ENCODE data around the gene DCUN1D1.

Gene DCUN1D1

GRCh38 chr3:182973047-182973446 lies 7.3 kb downstream of the DCUN1D1 start:
- no peak for DNase-seq (ENCODE audit: low read depth in 4 of 4, low spot score in 1 of 4)

- no peak for DNase-seq (ENCODE audit: low read depth in 4 of 4, low spot score in 1 of 4)
Observed at GRCh38 chr3:182972387-182972786, 8.0 kb downstream of the DCUN1D1 start.

- DNase-seq (ENCODE audit: low read depth in 4 of 4, low spot score in 1 of 4) = no peak
Observed at GRCh38 chr3:182971637-182972036, 8.7 kb downstream of the DCUN1D1 start.

GRCh38 chr3:182970811-182971418 lies 9.4 kb downstream of the DCUN1D1 start:
- no peak for DNase-seq (ENCODE audit: low read depth in 4 of 4, low spot score in 1 of 4)

GRCh38 chr3:182969853-182970252 lies 10.5 kb downstream of the DCUN1D1 start:
- no peak for DNase-seq (ENCODE audit: low read depth in 4 of 4, low spot score in 1 of 4)

- no peak for DNase-seq (ENCODE audit: low read depth in 4 of 4, low spot score in 1 of 4)
Observed at GRCh38 chr3:182969277-182969676, 11.1 kb downstream of the DCUN1D1 start.

- no peak for DNase-seq (ENCODE audit: low read depth in 4 of 4, low spot score in 1 of 4)
Observed at GRCh38 chr3:182967218-182968204, 12.8 kb downstream of the DCUN1D1 start.

- DNase-seq (ENCODE audit: low read depth in 4 of 4, low spot score in 1 of 4) = no peak
Observed at GRCh38 chr3:182965861-182966366, 14.4 kb downstream of the DCUN1D1 start.

GRCh38 chr3:182964179-182964578 lies 16.2 kb downstream of the DCUN1D1 start:
- no peak for DNase-seq (ENCODE audit: low read depth in 4 of 4, low spot score in 1 of 4)

- no peak for DNase-seq (ENCODE audit: low read depth in 4 of 4, low spot score in 1 of 4)
Observed at GRCh38 chr3:182962166-182962565, 18.2 kb downstream of the DCUN1D1 start.

GRCh38 chr3:182959474-182960350 lies 20.6 kb downstream of the DCUN1D1 start:
- no peak for DNase-seq (ENCODE audit: low read depth in 4 of 4, low spot score in 1 of 4)

- no peak for DNase-seq (ENCODE audit: low read depth in 4 of 4, low spot score in 1 of 4)
Observed at GRCh38 chr3:182957676-182958266, 22.6 kb downstream of the DCUN1D1 start.

- no peak for DNase-seq (ENCODE audit: low read depth in 4 of 4, low spot score in 1 of 4)
Observed at GRCh38 chr3:182957226-182957625, 23.1 kb downstream of the DCUN1D1 start.

GRCh38 chr3:182954553-182955235 lies 25.6 kb downstream of the DCUN1D1 start:
- no peak for DNase-seq (ENCODE audit: low read depth in 4 of 4, low spot score in 1 of 4)

- DNase-seq (ENCODE audit: low read depth in 4 of 4, low spot score in 1 of 4) = no peak
Observed at GRCh38 chr3:182949688-182950087, 30.6 kb downstream of the DCUN1D1 start.

GRCh38 chr3:182948305-182948704 lies 32.0 kb downstream of the DCUN1D1 start:
- DNase-seq (ENCODE audit: low read depth in 4 of 4, low spot score in 1 of 4) = no peak

- DNase-seq (ENCODE audit: low read depth in 4 of 4, low spot score in 1 of 4) = no peak
Observed at GRCh38 chr3:182947888-182948287, 32.5 kb downstream of the DCUN1D1 start.

GRCh38 chr3:182941719-182942118 lies 38.6 kb downstream of the DCUN1D1 start:
- DNase-seq (ENCODE audit: low read depth in 4 of 4, low spot score in 1 of 4) = no peak

- DNase-seq (ENCODE audit: low read depth in 4 of 4, low spot score in 1 of 4) = no peak
Observed at GRCh38 chr3:182940266-182940808, 40.0 kb downstream of the DCUN1D1 start.
